Body of pancreas (tissue), 4 donors: ENCODE results near the gene TUBGCP4.

Experiments
- CTCF ChIP-seq, 7 experiments: fragments of 450-650 bp in 4 of 7; fragments of 200-600 bp in 3 of 7; sonication (generic) in 3 of 7; IDR thresholded peaks; one replicate each; pipeline ENCODE4 v1.5.1; 2016 to 2019; ENCODE audit warnings: antibody characterized with exemption in 7 of 7
- POLR2A ChIP-seq, 3 donors: fragments of 450-650 bp; IDR thresholded peaks; one replicate each; pipeline ENCODE4 v1.6.1; 2016; ENCODE audit warnings: antibody characterized with exemption in 3 of 3, mild to moderate bottlenecking in 2 of 3

GRCh38 chr15:43429687-43430086 is 58.8 kb downstream of the TUBGCP4 start:
- TF ChIP-seq CTCF (IDR thresholded peaks at IDR 0.05) (no peak), POLR2A (IDR thresholded peaks at IDR 0.05) (no peak)
